Thyroid gland (tissue), 4 donors: ENCODE results near the gene MVB12B. TPM values are rescaled to one million over a fixed set of nuclear protein-coding genes. Genes with fewer than 3 reads are reported as not detected.

ENCODE experiments used
- DNase-seq, 2 donors: peaks; one replicate each; pipeline ENCODE4 v3.0.0-alpha.2; 2019
- H3K27ac ChIP-seq, 3 donors: fragments of 200-600 bp; sonication (generic); 1 replicate in 2 of 3; 2 replicates in 1 of 3; pipeline ENCODE4 v1.5.1; 2016 to 2019; ENCODE audit warnings: mild to moderate bottlenecking in 1 of 3, moderate library complexity in 1 of 3
- H3K27me3 ChIP-seq: fragments of 200-600 bp; sonication (generic); one replicate; pipeline ENCODE4 v1.5.1; 2019
- H3K36me3 ChIP-seq, 2 donors: fragments of 200-600 bp; sonication (generic); one replicate each; pipeline ENCODE4 v1.5.1; 2016 to 2019
- H3K4me1 ChIP-seq, 2 donors: fragments of 200-600 bp; sonication (generic); one replicate each; pipeline ENCODE4 v1.5.1; 2017 to 2019
- H3K4me3 ChIP-seq, 3 donors: fragments of 200-600 bp; sonication (generic); replicated peaks in 1 of 3; 1 replicate in 2 of 3; 2 replicates in 1 of 3; pipeline ENCODE4 v1.5.1; 2016; ENCODE audit warnings: mild to moderate bottlenecking in 1 of 3
- H3K9me3 ChIP-seq: fragments of 200-600 bp; sonication (generic); one replicate; pipeline ENCODE4 v1.5.1; 2017
- POLR2A ChIP-seq, 2 donors: fragments of 450-650 bp; IDR thresholded peaks; one replicate each; pipeline ENCODE4 v1.6.1; 2017; ENCODE audit warnings: antibody characterized with exemption in 2 of 2, mild to moderate bottlenecking in 2 of 2, moderate library complexity in 1 of 2
- WGBS, 2 donors: methylation state at CpG; one replicate each; pipeline ENCODE4 v1.1.5; 2017; 5-methylcytosine and 5-hydroxymethylcytosine counted together
- intact Hi-C: fragments of 100-400 bp; cut with DNase I; formaldehyde crosslinking; loops from one replicate; pipeline ENCODE4 v1.15.1; 2023
- total RNA-seq, 4 donors: library from RNA; depleted of rRNA; stranded (reverse); fragments of >200 nt; gene quantifications; one replicate each; pipeline ENCODE4 v1.2.3, GENCODE V29; 2016
- TF ChIP-seq, protein P1 (sequence below), 6 experiments: fragments of 200-600 bp in 3 of 6; fragments of 450-650 bp in 3 of 6; sonication (generic) in 3 of 6; IDR thresholded peaks; one replicate each; pipeline ENCODE4 v1.5.1; 2016 to 2019; ENCODE audit warnings: antibody characterized with exemption in 6 of 6, mild to moderate bottlenecking in 2 of 6, inconsistent platforms in 1 of 6, moderate library complexity in 1 of 6

Gene MVB12B
- total RNA-seq, 4 donors from 2014 or later, result 13.4 to 19.3 (median 15.5) TPM

DNA sequence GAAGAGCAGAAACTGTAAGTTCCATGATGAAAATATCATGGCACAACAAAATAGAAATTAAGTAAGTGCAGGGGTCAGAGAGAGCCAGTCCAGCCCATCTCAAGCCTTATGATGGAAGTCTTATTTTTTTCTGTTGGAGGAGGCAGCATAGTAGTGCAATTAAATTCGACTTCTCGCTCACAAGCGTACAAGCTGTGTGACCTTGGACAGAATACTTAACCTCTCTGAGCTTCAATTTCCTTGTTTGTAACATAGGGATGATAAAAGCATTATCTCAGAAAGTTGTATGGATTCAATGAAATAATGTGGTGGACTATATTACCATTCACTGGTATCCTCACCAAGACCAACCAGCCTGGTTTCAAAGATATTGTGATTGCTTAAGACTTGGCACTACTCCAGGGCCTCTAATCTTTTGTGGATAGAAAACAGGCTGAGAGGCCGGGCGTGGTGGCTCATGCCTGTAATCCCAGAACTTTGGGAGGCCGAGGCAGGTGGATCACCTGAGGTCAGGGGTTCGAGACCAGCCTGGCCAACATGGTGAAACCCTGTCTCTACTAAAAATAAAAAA lies 26.8 kb upstream of the MVB12B start:
- Histone ChIP-seq H3K27ac (no peak overlapping the region), H3K9me3 (no peaks in the 10 kb centered on the region), H3K4me3 (no peak overlapping the region), H3K36me3 (no peaks in the 10 kb centered on the region), H3K4me1 (peaks cover 0 to 4% of the 10 kb centered on the region in 2 donors), H3K27me3 (no peaks in the 10 kb centered on the region)
- no peak for DNase-seq
- WGBS, 2 donors, result 86 to 90% methylated on average over 7 of the region's 7 CpGs
- TF ChIP-seq, protein P1, sequence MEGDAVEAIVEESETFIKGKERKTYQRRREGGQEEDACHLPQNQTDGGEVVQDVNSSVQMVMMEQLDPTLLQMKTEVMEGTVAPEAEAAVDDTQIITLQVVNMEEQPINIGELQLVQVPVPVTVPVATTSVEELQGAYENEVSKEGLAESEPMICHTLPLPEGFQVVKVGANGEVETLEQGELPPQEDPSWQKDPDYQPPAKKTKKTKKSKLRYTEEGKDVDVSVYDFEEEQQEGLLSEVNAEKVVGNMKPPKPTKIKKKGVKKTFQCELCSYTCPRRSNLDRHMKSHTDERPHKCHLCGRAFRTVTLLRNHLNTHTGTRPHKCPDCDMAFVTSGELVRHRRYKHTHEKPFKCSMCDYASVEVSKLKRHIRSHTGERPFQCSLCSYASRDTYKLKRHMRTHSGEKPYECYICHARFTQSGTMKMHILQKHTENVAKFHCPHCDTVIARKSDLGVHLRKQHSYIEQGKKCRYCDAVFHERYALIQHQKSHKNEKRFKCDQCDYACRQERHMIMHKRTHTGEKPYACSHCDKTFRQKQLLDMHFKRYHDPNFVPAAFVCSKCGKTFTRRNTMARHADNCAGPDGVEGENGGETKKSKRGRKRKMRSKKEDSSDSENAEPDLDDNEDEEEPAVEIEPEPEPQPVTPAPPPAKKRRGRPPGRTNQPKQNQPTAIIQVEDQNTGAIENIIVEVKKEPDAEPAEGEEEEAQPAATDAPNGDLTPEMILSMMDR (IDR thresholded peaks at IDR 0.05), result no peak
- no peak for TF ChIP-seq POLR2A (IDR thresholded peaks at IDR 0.05)
- intact Hi-C loops, result loop anchor here (5.0 to 10.0 kb wide), 2 partner anchors 98 to 185 kb away; no protein-coding TSS in a partner anchor

DNA sequence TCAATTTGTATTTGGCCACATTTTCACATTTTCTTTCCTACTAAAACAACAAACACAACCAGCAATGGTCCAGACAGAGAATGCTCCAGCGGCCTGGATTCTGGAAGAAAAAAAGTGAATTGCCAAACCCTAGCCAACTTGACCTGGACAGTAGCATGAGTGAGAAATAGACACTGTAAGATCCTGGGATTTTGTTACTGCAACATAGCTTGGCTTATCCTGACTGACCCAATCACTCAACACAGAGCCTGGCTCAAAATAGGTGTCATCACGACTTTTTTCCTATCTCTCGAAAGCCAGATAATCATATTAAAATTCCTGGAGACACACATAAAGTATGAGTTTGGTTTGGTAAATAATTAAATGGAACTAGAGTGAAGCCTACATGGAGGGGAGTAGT lies 25.4 kb upstream of the MVB12B start:
- intact Hi-C loops, result loop anchor here (5.0 to 10.0 kb wide), 2 partner anchors 96 to 184 kb away; no protein-coding TSS in a partner anchor
- 96 to 97% methylated on average over 3 of the region's 3 CpGs for WGBS, 2 donors
- Histone ChIP-seq H3K27ac (no peak overlapping the region), H3K27me3 (no peaks in the 10 kb centered on the region), H3K4me1 (peaks cover 0 to 6% of the 10 kb centered on the region in 2 donors), H3K9me3 (no peaks in the 10 kb centered on the region), H3K36me3 (no peaks in the 10 kb centered on the region), H3K4me3 (no peak overlapping the region)
- DNase-seq, result no peak
- TF ChIP-seq, protein P1 (IDR thresholded peaks at IDR 0.05), result no peak
- TF ChIP-seq POLR2A (IDR thresholded peaks at IDR 0.05), result no peak

DNA sequence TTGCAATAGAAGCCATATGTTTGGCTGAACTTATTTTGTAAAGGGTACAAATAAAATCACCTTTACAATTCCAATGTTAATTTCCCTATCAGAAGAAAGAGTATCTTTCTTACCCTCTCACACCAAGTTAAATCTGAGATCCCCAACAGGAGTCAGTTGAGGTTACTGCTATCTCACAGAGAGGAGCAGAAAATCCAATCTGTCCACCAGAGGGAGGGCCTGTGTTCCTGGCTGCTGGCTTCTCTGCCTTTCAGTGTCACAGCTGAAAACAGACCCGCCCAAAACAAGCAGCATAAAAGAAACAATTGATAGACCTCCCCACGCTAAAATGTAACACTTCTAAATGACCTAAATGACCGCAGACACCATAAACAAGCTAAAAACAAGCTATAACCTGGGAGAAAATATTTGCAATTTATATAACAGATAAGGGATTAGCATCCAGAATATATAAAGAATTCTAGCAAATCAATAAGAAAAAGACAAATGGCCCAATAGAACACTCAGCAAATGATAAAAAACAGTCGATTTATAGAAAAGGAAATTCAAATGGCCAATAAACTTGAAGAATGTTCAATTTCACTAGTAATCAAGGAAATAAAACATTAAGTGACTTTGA lies 24.5 kb upstream of the MVB12B start:
- DNase-seq, result peak; percentile 54 to 61
- peaks cover 0 to 6% of the 10 kb centered on the region in 2 donors for H3K4me1 ChIP-seq

DNA sequence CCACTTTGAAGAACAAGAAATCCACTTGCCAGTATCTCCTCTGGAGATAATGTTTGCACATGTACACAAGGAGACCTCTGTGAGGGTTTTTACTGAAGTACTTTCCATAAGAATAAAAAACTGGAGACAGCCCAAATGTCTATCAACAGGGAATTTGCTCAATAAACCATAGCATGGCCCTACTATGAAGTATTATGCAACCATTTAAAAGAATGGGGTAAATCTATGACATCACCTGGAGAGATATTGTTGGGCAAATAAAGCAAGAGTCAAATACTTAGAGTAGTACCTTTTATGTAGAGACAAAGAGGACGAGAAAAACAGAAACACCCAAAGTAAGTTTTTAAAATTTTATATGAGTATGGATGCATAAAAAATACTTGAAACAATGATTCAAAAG lies 23.9 kb upstream of the MVB12B start:
- 91 to 94% methylated on average over 1 of the region's 1 CpG for WGBS, 2 donors
- Histone ChIP-seq H3K36me3 (no peaks in the 10 kb centered on the region), H3K27ac (no peak overlapping the region), H3K27me3 (no peaks in the 10 kb centered on the region), H3K4me3 (no peak overlapping the region), H3K4me1 (peaks cover 0 to 6% of the 10 kb centered on the region in 2 donors), H3K9me3 (no peaks in the 10 kb centered on the region)
- intact Hi-C loops, result loop anchor here (5.0 to 10.0 kb wide), 2 partner anchors 95 to 182 kb away; no protein-coding TSS in a partner anchor
- DNase-seq, result no peak
- TF ChIP-seq POLR2A (IDR thresholded peaks at IDR 0.05), result no peak
- TF ChIP-seq, protein P1 (IDR thresholded peaks at IDR 0.05), result no peak

More for the DNA sequence above, 24.5 kb upstream of the MVB12B start:
- H3K36me3 ChIP-seq, result no peaks in the 10 kb centered on the region
- no peak overlapping the region for H3K4me3 ChIP-seq
- H3K27ac ChIP-seq, result no peak overlapping the region
- WGBS, 2 donors, result 37 to 43% methylated on average over 4 of the region's 4 CpGs
- TF ChIP-seq POLR2A (IDR thresholded peaks at IDR 0.05), result no peak
- TF ChIP-seq, protein P1 (IDR thresholded peaks at IDR 0.05), result peak; percentile 24 to 74 (median 52)
- no peaks in the 10 kb centered on the region for H3K9me3 ChIP-seq
- intact Hi-C loops, result loop anchor here (5.0 to 10.0 kb wide), 2 partner anchors 95 to 183 kb away; no protein-coding TSS in a partner anchor
- no peaks in the 10 kb centered on the region for H3K27me3 ChIP-seq

DNA sequence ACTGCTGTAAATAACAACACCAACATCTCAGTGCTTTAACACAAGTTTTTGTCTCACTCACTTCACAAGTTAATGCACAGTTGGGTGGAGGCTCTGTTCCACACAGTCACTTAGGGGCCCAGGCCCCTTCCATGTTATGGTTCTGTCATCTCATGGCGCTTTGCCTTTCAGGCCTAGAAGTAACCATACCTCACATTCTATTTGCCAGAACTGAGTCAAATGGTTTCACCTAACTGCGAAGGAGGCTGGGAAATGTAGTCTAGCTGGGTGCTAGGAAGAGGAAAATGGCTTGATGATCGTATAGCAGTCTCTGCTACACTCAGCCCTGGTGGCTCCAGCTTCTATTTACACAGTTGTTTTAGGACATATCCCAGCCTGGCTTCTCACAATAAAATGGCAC lies 23.1 kb upstream of the MVB12B start:
- 91 to 98% methylated on average over 3 of the region's 3 CpGs for WGBS, 2 donors
- Histone ChIP-seq H3K27ac (no peak overlapping the region), H3K27me3 (no peaks in the 10 kb centered on the region), H3K4me3 (no peak overlapping the region), H3K4me1 (peaks cover 0 to 6% of the 10 kb centered on the region in 2 donors), H3K36me3 (no peaks in the 10 kb centered on the region), H3K9me3 (no peaks in the 10 kb centered on the region)
- TF ChIP-seq POLR2A (IDR thresholded peaks at IDR 0.05), result no peak
- TF ChIP-seq, protein P1 (IDR thresholded peaks at IDR 0.05), result no peak
- DNase-seq, result no peak
- intact Hi-C loops, result loop anchor here (5.0 to 10.0 kb wide), 2 partner anchors 94 to 181 kb away; no protein-coding TSS in a partner anchor
